Fibroblast of lung (primary cell): ENCODE measurements around the gene ITPA. TPM values are rescaled to one million over a fixed set of nuclear protein-coding genes. Genes with fewer than 3 reads are reported as not detected.

Experiments used
- DNase-seq, 2 donors: peaks; one replicate each; pipeline versions ENCODE4 v3.0.0 to v3.0.0-alpha.2; 2010; ENCODE audit warnings: low read depth in 2 of 2
- H2AFZ ChIP-seq: 2 replicates; pipeline ENCODE4 v1.5.1; 2012; ENCODE audit warnings: low read length, control low read depth, inconsistent platforms
- H3K27ac ChIP-seq: 2 replicates; pipeline ENCODE4 v1.5.1; 2011; ENCODE audit warnings: low read length, control low read depth; ENCODE audit not compliant: insufficient read depth
- H3K27me3 ChIP-seq: 2 replicates; pipeline ENCODE4 v1.5.1; 2011; ENCODE audit warnings: mild to moderate bottlenecking, low read length; ENCODE audit not compliant: control insufficient read depth, insufficient read depth
- H3K36me3 ChIP-seq: 2 replicates; pipeline ENCODE4 v1.5.1; 2011; ENCODE audit warnings: low read length; ENCODE audit not compliant: control insufficient read depth, insufficient read depth
- H3K4me1 ChIP-seq: 2 replicates; pipeline ENCODE4 v1.5.1; 2011; ENCODE audit warnings: low read length; ENCODE audit not compliant: control insufficient read depth, insufficient read depth; ENCODE audit errors: extremely low read depth
- H3K4me2 ChIP-seq: 2 replicates; pipeline ENCODE4 v1.5.1; 2011; ENCODE audit warnings: low read length, control low read depth; ENCODE audit not compliant: insufficient read depth; ENCODE audit errors: extremely low read depth
- H3K4me3 ChIP-seq, 4 experiments: fragments of 200-600 bp in 1 of 4; sonication (generic) in 1 of 4; replicated peaks in 1 of 4; 2 replicates each; pipeline ENCODE4 v1.5.1; 2011 to 2016; ENCODE audit warnings: low read length in 4 of 4, low read depth in 3 of 4, mild to moderate bottlenecking in 3 of 4, control low read depth in 2 of 4, inconsistent platforms in 1 of 4, mixed read lengths in 1 of 4; ENCODE audit not compliant: insufficient read depth in 1 of 4; ENCODE audit errors: control extremely low read depth in 1 of 4
- H3K79me2 ChIP-seq: 2 replicates; pipeline ENCODE4 v1.5.1; 2012; ENCODE audit warnings: mild to moderate bottlenecking, low read length, inconsistent platforms; ENCODE audit not compliant: control insufficient read depth, insufficient read depth
- H3K9ac ChIP-seq: 2 replicates; pipeline ENCODE4 v1.5.1; 2011; ENCODE audit warnings: mild to moderate bottlenecking, low read length, control low read depth; ENCODE audit not compliant: insufficient read depth
- H3K9me3 ChIP-seq: 2 replicates; pipeline ENCODE4 v1.5.1; 2012; ENCODE audit warnings: low read depth, low read length; ENCODE audit not compliant: control insufficient read depth, insufficient read depth
- H4K20me1 ChIP-seq: 2 replicates; pipeline ENCODE4 v1.5.1; 2011; ENCODE audit warnings: low read length; ENCODE audit not compliant: control insufficient read depth, insufficient read depth; ENCODE audit errors: extremely low read depth
- EZH2 ChIP-seq: IDR thresholded peaks from 2 replicates; pipeline ENCODE4 v1.5.1; 2012; ENCODE audit warnings: low read length, control low read depth, mild to moderate bottlenecking; ENCODE audit errors: missing control alignments
- polyA plus RNA-seq, 2 donors: library from polyadenylated mRNA; depleted of rRNA in 1 of 2; stranded (reverse) in 1 of 2; unstranded in 1 of 2; fragments of >200 nt; gene quantifications; 2 replicates each; pipeline ENCODE4 v1.2.1, GENCODE V29; 2011 to 2012; ENCODE audit warnings: missing spikeins in 1 of 2
- total RNA-seq: library from RNA; depleted of rRNA; stranded (reverse); fragments of >200 nt; gene quantifications from 2 replicates; pipeline ENCODE4 v1.2.1, GENCODE V29; 2014
- TF ChIP-seq, protein P1 (sequence below), 2 donors: IDR thresholded peaks in 1 of 2; conservative IDR thresholded peaks in 1 of 2; 1 replicate in 1 of 2; 2 replicates in 1 of 2; pipeline ENCODE4 v1.5.1; 2011 to 2012; ENCODE audit warnings: low read length in 2 of 2, control low read depth in 1 of 2, inconsistent platforms in 1 of 2, low read depth in 1 of 2, mild to moderate bottlenecking in 1 of 2

Gene ITPA
- total and polyA plus RNA-seq, 2 donors (not counting 1 experiment from before 2014, with no cell fraction given): 21.3 to 32.2 TPM

DNA sequence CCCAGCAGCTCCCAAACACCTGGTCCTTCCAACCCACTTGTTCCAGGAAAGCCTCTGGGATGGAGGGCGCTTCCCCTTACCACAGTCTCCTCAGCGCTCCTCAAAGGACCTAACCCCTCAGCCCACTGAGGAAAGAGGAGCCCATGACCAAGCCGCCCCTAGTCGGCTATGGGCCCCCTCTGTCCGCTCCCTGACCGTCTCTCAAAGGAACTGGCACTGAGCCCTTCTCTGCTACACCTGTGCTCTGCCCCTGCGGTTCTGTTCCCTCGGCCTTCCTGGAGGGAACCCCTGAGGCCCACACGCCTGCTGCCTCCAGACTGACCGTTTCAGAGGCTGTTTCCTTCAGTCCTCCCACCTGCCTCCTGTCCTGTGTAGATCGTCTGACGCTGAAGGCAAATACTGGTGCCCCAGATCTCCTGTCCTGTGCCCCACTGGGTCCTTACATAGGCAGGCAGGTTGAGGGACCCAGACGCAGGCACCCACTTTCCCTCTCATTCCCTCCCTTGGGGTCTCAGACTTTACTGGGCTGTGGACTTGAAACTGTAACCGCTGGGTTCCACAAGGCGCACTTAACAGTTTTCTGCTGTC, 31.6 kb downstream of the ITPA start:
- Histone ChIP-seq H3K4me2 (peak overlapping the region; percentile 29), H3K4me1 (no peaks in the 10 kb centered on the region), H4K20me1 (no peaks in the 10 kb centered on the region), H3K9me3 (no peaks in the 10 kb centered on the region), H3K9ac (no peak overlapping the region), H2AFZ (no peak overlapping the region), H3K27ac (no peak overlapping the region), H3K27me3 (peaks cover 15% of the 10 kb centered on the region), H3K4me3 (peak overlapping the region in 2 of 4 experiments; percentile 67 to 85), H3K36me3 (no peaks in the 10 kb centered on the region), H3K79me2 (no peaks in the 10 kb centered on the region)
- no peak for DNase-seq
- TF ChIP-seq EZH2: no peak
- TF ChIP-seq, protein P1, sequence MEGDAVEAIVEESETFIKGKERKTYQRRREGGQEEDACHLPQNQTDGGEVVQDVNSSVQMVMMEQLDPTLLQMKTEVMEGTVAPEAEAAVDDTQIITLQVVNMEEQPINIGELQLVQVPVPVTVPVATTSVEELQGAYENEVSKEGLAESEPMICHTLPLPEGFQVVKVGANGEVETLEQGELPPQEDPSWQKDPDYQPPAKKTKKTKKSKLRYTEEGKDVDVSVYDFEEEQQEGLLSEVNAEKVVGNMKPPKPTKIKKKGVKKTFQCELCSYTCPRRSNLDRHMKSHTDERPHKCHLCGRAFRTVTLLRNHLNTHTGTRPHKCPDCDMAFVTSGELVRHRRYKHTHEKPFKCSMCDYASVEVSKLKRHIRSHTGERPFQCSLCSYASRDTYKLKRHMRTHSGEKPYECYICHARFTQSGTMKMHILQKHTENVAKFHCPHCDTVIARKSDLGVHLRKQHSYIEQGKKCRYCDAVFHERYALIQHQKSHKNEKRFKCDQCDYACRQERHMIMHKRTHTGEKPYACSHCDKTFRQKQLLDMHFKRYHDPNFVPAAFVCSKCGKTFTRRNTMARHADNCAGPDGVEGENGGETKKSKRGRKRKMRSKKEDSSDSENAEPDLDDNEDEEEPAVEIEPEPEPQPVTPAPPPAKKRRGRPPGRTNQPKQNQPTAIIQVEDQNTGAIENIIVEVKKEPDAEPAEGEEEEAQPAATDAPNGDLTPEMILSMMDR (conservative IDR thresholded peaks at IDR 0.05 in 1 of 2, IDR thresholded peaks at IDR 0.05 in 1 of 2; ENCODE audit: low read depth in 1 of 2, low read length in 2 of 2): no peak

DNA sequence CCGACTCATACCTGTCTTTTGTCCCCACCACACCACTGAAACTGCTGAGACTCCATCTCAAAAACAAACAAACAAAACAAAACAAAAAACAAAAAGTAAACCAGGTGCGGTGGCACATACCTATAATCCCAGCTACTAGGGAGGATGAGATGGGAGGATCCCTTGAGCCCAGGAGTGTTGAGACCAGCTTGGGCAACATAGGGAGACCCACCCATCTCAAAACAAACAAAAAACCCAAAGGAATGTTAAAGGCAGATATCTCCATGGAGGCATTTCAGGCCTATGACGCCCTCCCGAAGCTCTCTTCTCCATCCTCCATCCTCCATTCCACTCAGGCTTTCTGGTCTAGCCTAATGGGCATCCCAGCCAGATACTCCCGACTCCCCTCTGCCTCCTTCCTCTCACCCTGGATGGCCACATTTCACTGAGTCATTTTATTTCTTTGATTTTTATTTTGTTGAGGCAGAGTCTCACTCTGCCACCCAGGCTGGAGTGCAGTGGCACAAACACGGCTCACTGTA, 32.9 kb downstream of the ITPA start:
- H3K27me3 ChIP-seq: peaks cover 15% of the 10 kb centered on the region
- no peak overlapping the region for H3K27ac ChIP-seq
- no peaks in the 10 kb centered on the region for H4K20me1 ChIP-seq
- H3K4me2 ChIP-seq: no peak overlapping the region
- H3K79me2 ChIP-seq: no peaks in the 10 kb centered on the region
- H3K4me1 ChIP-seq: no peaks in the 10 kb centered on the region
- H3K9me3 ChIP-seq: no peaks in the 10 kb centered on the region
- no peak for DNase-seq
- H3K36me3 ChIP-seq: no peaks in the 10 kb centered on the region
- H3K4me3 ChIP-seq: no peak overlapping the region
- TF ChIP-seq EZH2: no peak
- TF ChIP-seq, protein P1 (conservative IDR thresholded peaks at IDR 0.05 in 1 of 2, IDR thresholded peaks at IDR 0.05 in 1 of 2; ENCODE audit: low read depth in 1 of 2, low read length in 2 of 2): no peak
- H2AFZ ChIP-seq: no peak overlapping the region
- H3K9ac ChIP-seq: no peak overlapping the region

DNA sequence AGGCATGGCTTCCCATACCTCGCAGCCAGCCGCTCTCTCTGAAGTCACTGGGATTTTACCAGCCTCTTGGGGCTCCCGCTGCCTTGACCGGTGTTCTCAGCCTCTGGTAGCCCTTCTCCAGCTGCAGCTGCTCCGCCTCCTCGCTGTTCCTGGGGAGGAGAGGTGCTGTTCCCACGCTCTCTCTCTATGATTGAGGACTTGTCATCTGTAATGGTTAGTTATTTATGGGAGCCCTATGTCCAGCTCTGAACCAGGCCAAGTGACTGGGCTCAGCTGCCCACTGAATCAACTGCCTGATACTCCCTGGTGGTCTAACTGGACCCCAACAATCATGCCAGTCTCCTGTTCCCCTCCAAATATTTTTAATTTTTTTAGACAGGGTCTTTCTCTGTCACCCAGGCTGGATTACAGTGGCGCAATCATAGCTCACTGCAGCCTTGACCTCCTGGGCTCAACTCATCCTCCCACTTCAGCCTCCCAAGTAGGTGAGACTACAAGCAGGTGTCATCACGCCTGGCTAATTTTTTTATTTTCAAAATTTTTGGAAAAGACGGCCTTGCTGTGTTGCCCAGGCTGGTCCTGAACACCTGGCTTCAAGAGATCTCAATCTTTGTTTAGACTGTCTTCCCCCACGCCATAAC, 34.5 kb downstream of the ITPA start:
- H3K36me3 ChIP-seq: no peaks in the 10 kb centered on the region
- H3K27ac ChIP-seq: no peak overlapping the region
- H3K4me1 ChIP-seq: no peaks in the 10 kb centered on the region
- no peaks in the 10 kb centered on the region for H4K20me1 ChIP-seq
- no peak overlapping the region for H3K4me3 ChIP-seq
- no peaks in the 10 kb centered on the region for H3K9me3 ChIP-seq
- no peak overlapping the region for H2AFZ ChIP-seq
- no peak for DNase-seq
- H3K9ac ChIP-seq: no peak overlapping the region
- H3K4me2 ChIP-seq: no peak overlapping the region
- peaks cover 16% of the 10 kb centered on the region for H3K27me3 ChIP-seq
- no peaks in the 10 kb centered on the region for H3K79me2 ChIP-seq
- TF ChIP-seq EZH2: no peak
- TF ChIP-seq, protein P1 (conservative IDR thresholded peaks at IDR 0.05 in 1 of 2, IDR thresholded peaks at IDR 0.05 in 1 of 2; ENCODE audit: low read depth in 1 of 2, low read length in 2 of 2): no peak
